GM13977 (cell line): Measurements from ENCODE around the gene SCARB1.

ENCODE experiments used
- DNase-seq: peaks from one replicate; pipeline ENCODE4 v3.0.0; 2012; ENCODE audit warnings: low spot score
- CTCF ChIP-seq: IDR thresholded peaks from 2 replicates; pipeline ENCODE4 v1.5.1; 2012; ENCODE audit warnings: mild to moderate bottlenecking, control low read depth; ENCODE audit not compliant: insufficient read depth; ENCODE audit errors: extremely low read depth, missing control alignments
- in situ Hi-C: fragments of 300-500 bp; cut with MboI; formaldehyde crosslinking; loops from one replicate; pipeline ENCODE4 v1.12.0; 2022; ENCODE audit warnings: low sequenced_read_pairs, low pct_unique_long_range_greater_than_20kb, mixed read lengths, inconsistent platforms; ENCODE audit not compliant: unreplicated experiment

SCARB1 gene

GRCh38 chr12:124779161-124780141 lies 84.2 kb downstream of the SCARB1 start:
- no peak for TF ChIP-seq CTCF
- DNase-seq: peak; percentile 65
- in situ Hi-C loops: no loop called here

DNA sequence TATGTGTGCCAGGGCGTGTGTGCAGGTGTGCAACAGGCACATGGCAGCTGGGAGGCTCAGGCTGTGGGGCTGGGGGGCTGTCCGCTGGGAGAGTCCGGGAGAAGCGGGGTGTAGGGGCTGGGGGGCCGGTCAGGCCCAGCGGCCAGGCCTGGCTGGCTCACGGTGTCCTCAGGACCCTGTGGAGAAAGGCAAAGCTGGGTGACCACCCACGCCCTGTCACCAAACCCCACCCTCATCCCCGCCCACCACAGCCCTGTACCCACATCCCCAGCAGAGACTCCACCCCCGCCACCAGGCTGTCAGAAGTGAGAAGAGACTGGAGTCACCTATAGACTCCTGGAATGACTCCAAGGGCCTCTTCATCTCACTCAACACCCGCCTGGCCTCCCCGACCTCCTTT lies 85.3 kb downstream of the SCARB1 start:
- in situ Hi-C loops: no loop called here
- no peak for DNase-seq
- no peak for TF ChIP-seq CTCF

- no peak for TF ChIP-seq CTCF
- no peak for DNase-seq
- in situ Hi-C loops: no loop called here
Measured at GRCh38 chr12:124777399-124778372, 86.0 kb downstream of the SCARB1 start.

- in situ Hi-C loops: no loop called here
- TF ChIP-seq CTCF: no peak
- DNase-seq: no peak
Measured at GRCh38 chr12:124776125-124776513, 87.5 kb downstream of the SCARB1 start.

DNA sequence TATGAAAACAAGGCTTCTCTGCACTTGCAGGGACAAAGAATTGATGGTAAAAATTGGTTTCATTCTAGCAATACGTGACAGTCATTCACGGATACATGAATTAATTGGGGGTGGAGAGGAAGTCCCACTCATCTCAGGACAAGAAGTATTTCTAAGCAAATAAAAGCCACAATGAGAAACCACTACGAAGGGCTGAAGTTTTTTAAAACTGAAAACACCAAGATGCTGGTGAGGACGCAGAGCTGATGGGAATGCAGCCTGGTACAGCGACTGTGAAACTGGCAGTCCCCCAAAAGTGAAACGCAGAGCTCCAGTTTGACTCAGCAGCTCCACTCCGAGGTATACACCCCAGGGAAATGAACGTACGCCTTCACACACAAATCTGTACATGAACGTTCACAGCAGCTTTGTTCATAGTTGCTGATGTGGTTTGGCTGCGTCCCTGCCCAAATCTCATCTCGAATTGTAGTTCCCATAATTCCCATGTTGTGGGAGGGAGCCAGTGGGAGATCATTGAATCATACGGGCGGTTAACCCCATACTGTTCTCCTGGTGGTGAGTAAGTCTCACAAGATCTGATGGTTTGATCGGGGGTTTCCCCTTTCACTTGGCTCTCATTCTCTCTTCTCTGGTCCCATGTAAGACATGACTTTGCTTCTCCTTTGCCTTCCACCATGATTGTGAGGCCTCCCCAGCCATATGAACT lies 89.0 kb downstream of the SCARB1 start:
- DNase-seq: peak; percentile 83
- in situ Hi-C loops: loop anchor here (25.0 kb wide), 1 partner anchor 412 kb away; no protein-coding TSS in a partner anchor
- no peak for TF ChIP-seq CTCF

GRCh38 chr12:124774054-124774461 lies 89.6 kb downstream of the SCARB1 start:
- in situ Hi-C loops: loop anchor here (25.0 kb wide), 1 partner anchor 412 kb away; no protein-coding TSS in a partner anchor
- TF ChIP-seq CTCF: no peak
- peak; percentile 78 for DNase-seq
